ENCODE data around the gene ANOS1. TPM values are rescaled to one million over a fixed set of nuclear protein-coding genes. Genes with fewer than 3 reads are reported as not detected.

Gene ANOS1
- polyA plus RNA-seq, 2 of the 4 experiments (the other 2 are of a cell fraction), result 0.04 TPM; not detected in 1

- FAIRE-seq (no peak), DNase-seq (ENCODE audit: low read depth in 1 of 2, low spot score in 1 of 2) (no peak), ATAC-seq (no peak)
- ChIA-PET POLR2A (no interaction called here), CTCF (interaction anchor here (0.7 to 3.8 kb wide), 7 partner anchors 11 to 1248 kb away, joined by 3 to 23 read pairs (median 3); partner anchors contain the start of gene FAM9A)
- Histone ChIP-seq H3K4me1 (no peaks in the 10 kb centered on the region), H3K4me3 (no peak overlapping the region), H3K4me2 (no peak overlapping the region; the same call in 2 of the 3 replicates), H3K27ac (no peak overlapping the region), H3K9me3 (no peaks in the 10 kb centered on the region)
- no peak for TF ChIP-seq BHLHE40 (IDR thresholded peaks at IDR 0.05; ENCODE audit: low read depth, low read length)
- no peak for TF ChIP-seq HOXB5 (CRISPR knock-in tag; IDR thresholded peaks at IDR 0.05)
Measured at GRCh38 chrX:8749697-8750096, 17.8 kb upstream of the ANOS1 start.

- H3K27ac ChIP-seq, result no peak overlapping the region
- ChIA-PET POLR2A (no interaction called here), CTCF (interaction anchor here (1.0 to 3.8 kb wide), 5 partner anchors 10 to 67 kb away, joined by 3 to 23 read pairs (median 6); no protein-coding TSS in a partner anchor)
- ATAC-seq (peak; percentile 84 to 88), DNase-seq (ENCODE audit: low read depth in 1 of 2, low spot score in 1 of 2) (peak; percentile 39 to 43), FAIRE-seq (peak; percentile 78)
- no peak for TF ChIP-seq FOSL2 (IDR thresholded peaks at IDR 0.05)
- no peak for TF ChIP-seq FOSL2 (CRISPR knock-in tag; IDR thresholded peaks at IDR 0.05)
- no peak for TF ChIP-seq JUN (IDR thresholded peaks at IDR 0.05)
- no peak for TF ChIP-seq CBX8 (IDR thresholded peaks at IDR 0.05)
- no peak for TF ChIP-seq BCL3 (IDR thresholded peaks at IDR 0.05)
- TF ChIP-seq TP53 (CRISPR knock-in tag; IDR thresholded peaks at IDR 0.05), result no peak
- no peak for TF ChIP-seq E2F6 (IDR thresholded peaks at IDR 0.05; ENCODE audit: borderline replicate concordance, low read depth)
- TF ChIP-seq KDM1A (IDR thresholded peaks at IDR 0.05; ENCODE audit: low read depth), result no peak
- TF ChIP-seq POLR2AphosphoS2 (conservative IDR thresholded peaks at IDR 0.05; ENCODE audit: low read length), result no peak
- TF ChIP-seq MAFK (IDR thresholded peaks at IDR 0.05; ENCODE audit: partially characterized antibody), result no peak
- no peak for TF ChIP-seq GATA3 (IDR thresholded peaks at IDR 0.05; ENCODE audit: borderline replicate concordance)
- no peak for TF ChIP-seq HOXA7 (CRISPR knock-in tag; IDR thresholded peaks at IDR 0.05)
- peak; percentile 33; the same call in 2 of the 3 replicates for TF ChIP-seq SMC3 (IDR thresholded peaks at IDR 0.05)
- TF ChIP-seq ELK1 (IDR thresholded peaks at IDR 0.05; ENCODE audit: low read depth, low read length), result no peak
- TF ChIP-seq CTCF (IDR thresholded peaks at IDR 0.05), result peak; percentile 50
- no peak for TF ChIP-seq KDM5A (IDR thresholded peaks at IDR 0.05)
- TF ChIP-seq PBX3 (IDR thresholded peaks at IDR 0.05), result no peak
- TF ChIP-seq FOSB (CRISPR knock-in tag; IDR thresholded peaks at IDR 0.05), result no peak
- TF ChIP-seq POLR2A (IDR thresholded peaks at IDR 0.05; ENCODE audit: low read length), result no peak
- TF ChIP-seq MYC (IDR thresholded peaks at IDR 0.05; ENCODE audit: borderline replicate concordance, low read length), result no peak
- peak; percentile 46 to 49; a peak in 3 of 5 replicates for TF ChIP-seq RAD21 (conservative IDR thresholded peaks at IDR 0.05 in 1 of 2, IDR thresholded peaks at IDR 0.05 in 1 of 2)
- no peak for TF ChIP-seq EHF (CRISPR knock-in tag; IDR thresholded peaks at IDR 0.05)
- no peak for TF ChIP-seq HMGXB4 (CRISPR knock-in tag; IDR thresholded peaks at IDR 0.05; ENCODE audit: borderline replicate concordance)
- no peak for TF ChIP-seq MAZ (IDR thresholded peaks at IDR 0.05; ENCODE audit: borderline replicate concordance, low read depth, low read length)
- peak overlapping the region; percentile 61 for H3K4me2 ChIP-seq
- WGBS (ENCODE audit: missing lambda C conversion rate), result 6% methylated on average over 6 of the region's 6 CpGs
- H3K9me3 ChIP-seq, result no peaks in the 10 kb centered on the region
- H3K4me1 ChIP-seq, result no peaks in the 10 kb centered on the region
- no peak overlapping the region for H3K4me3 ChIP-seq
Measured at GRCh38 chrX:8748855-8749254, 16.9 kb upstream of the ANOS1 start.
